ENCODE data around the gene PLAC9. TPM values are rescaled to one million over a fixed set of nuclear protein-coding genes. Genes with fewer than 3 reads are reported as not detected.

The PLAC9 gene
- total RNA-seq, 4 donors from 2014 or later: 1.3 to 17.4 (median 8.5) TPM

- DNase-seq (ENCODE audit: low spot score in 2 of 2): no peak
- TF ChIP-seq POLR2A (IDR thresholded peaks at IDR 0.05): no peak
- TF ChIP-seq, protein P1, sequence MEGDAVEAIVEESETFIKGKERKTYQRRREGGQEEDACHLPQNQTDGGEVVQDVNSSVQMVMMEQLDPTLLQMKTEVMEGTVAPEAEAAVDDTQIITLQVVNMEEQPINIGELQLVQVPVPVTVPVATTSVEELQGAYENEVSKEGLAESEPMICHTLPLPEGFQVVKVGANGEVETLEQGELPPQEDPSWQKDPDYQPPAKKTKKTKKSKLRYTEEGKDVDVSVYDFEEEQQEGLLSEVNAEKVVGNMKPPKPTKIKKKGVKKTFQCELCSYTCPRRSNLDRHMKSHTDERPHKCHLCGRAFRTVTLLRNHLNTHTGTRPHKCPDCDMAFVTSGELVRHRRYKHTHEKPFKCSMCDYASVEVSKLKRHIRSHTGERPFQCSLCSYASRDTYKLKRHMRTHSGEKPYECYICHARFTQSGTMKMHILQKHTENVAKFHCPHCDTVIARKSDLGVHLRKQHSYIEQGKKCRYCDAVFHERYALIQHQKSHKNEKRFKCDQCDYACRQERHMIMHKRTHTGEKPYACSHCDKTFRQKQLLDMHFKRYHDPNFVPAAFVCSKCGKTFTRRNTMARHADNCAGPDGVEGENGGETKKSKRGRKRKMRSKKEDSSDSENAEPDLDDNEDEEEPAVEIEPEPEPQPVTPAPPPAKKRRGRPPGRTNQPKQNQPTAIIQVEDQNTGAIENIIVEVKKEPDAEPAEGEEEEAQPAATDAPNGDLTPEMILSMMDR (IDR thresholded peaks at IDR 0.05): no peak
- intact Hi-C loops (cut with DNase I; ENCODE audit: low total_unique reads): no loop called here
- no peak overlapping the region for H3K4me3 ChIP-seq (ENCODE audit: low read depth, poor library complexity, severe bottlenecking)
- WGBS, 2 donors: 70 to 91% methylated on average over 13 to 16 of the region's 16 CpGs
Measured at GRCh38 chr10:80191589-80192270, 59.2 kb downstream of the PLAC9 start.

DNA sequence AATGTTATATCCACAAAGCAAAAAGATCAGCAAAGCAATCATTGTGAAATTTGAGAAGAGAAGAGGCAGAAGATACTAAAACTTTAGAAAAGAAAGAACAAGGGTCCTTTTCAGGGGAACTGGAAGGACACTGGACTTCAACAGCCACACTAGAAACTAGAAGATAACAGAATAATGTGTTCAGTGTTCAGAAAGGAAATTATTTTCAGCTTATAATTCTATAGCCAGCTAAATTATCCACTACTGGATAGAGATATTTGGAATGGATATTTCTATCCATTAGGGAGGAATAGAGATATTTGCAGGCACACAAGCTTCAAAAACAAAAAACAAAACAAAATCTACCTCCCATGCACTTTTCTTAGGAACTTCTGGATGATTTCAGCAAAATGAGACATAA, 60.0 kb downstream of the PLAC9 start:
- no peak overlapping the region for H3K4me3 ChIP-seq (ENCODE audit: low read depth, poor library complexity, severe bottlenecking)
- TF ChIP-seq, protein P1 (IDR thresholded peaks at IDR 0.05): no peak
- no peak for TF ChIP-seq POLR2A (IDR thresholded peaks at IDR 0.05)
- intact Hi-C loops (cut with DNase I; ENCODE audit: low total_unique reads): no loop called here
- DNase-seq (ENCODE audit: low spot score in 2 of 2): no peak

DNA sequence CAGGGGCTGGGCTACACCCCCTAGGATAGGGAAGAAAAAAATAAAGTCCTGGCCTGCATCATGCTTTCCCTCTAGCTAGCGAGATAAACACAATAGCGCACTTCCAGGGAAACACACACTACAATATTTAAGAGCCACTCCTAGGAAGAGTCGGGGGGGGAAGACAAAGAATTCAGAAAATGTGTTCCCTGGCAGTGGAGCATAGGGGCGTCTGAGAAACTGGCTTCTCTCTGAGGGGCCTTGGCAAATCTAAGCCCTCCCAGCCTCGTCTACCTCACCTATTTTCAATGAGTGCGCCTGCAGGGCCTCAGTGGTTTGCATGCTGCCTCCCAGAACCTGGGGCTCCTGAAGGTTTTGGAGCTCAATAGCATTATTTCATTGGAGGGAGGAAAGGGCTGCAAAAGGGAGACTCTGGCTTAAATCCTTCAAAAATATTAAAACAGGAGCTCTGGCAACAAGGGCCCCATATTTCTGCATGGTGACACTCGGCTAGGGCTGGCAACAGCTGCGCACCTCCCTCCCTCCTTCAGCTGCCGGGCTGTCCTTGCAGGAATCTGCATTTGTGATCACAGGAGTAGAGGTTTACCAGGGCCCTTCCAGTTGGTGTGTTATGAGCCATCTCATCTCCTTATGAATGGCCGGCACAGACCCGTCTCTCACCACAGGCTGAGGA, 62.0 kb downstream of the PLAC9 start:
- no peak overlapping the region for H3K4me3 ChIP-seq (ENCODE audit: low read depth, poor library complexity, severe bottlenecking)
- TF ChIP-seq, protein P1 (IDR thresholded peaks at IDR 0.05): no peak
- no peak for TF ChIP-seq POLR2A (IDR thresholded peaks at IDR 0.05)
- intact Hi-C loops (cut with DNase I; ENCODE audit: low total_unique reads): no loop called here
- no peak for DNase-seq (ENCODE audit: low spot score in 2 of 2)
- 71 to 79% methylated on average over 11 of the region's 11 CpGs for WGBS, 2 donors

Other genes with a start within 250 kb of the PLAC9 start
- gene SFTPD, start 183.6 kb upstream of the PLAC9 start, total RNA-seq: 1 to 10 TPM in 3 of 4 donors, under 1 TPM in 1; 0.76 to 4.4 (median 2.3) TPM
- 10 to 100 TPM; 30.9 to 74.4 (median 48.6) TPM for gene TMEM254, start 54.1 kb upstream of the PLAC9 start, total RNA-seq
- 100 to 1,000 TPM in 2 of 4 donors, 10 to 100 TPM in 2; 68.4 to 109 (median 100) TPM for gene ANXA11, start 72.8 kb downstream of the PLAC9 start, total RNA-seq
- gene MAT1A, start 156.9 kb downstream of the PLAC9 start, total RNA-seq: 10 to 100 TPM in 1 of 4 donors, 1 to 10 TPM in 3; 4.6 to 12.1 (median 6.6) TPM
- not detected for gene DYDC1, start 224.0 kb downstream of the PLAC9 start, total RNA-seq
- under 1 TPM in 1 of 4 donors, not detected in 3; 0.42 TPM for gene DYDC2, start 224.1 kb downstream of the PLAC9 start, total RNA-seq

Measured in lower leg skin (tissue), 4 donors.